Activated naive CD4-positive, alpha-beta T cell treated with anti-CD3 and anti-CD28 coated beads, Interleukin-2, amount 50 U/mL, for 24 hours (primary cell): ENCODE results near the gene ZNF433.
"Not testable (repeated sequence)": the region's sequence is repeated elsewhere in the genome, so short reads cannot be mapped to it uniquely, and the experiment has no call there.

Source experiments
- H3K27ac Mint-ChIP-seq: one replicate; pipeline ENCODE4 v1.8.0; 2021; ENCODE audit warnings: mild to moderate bottlenecking, mixed read lengths
- H3K27me3 Mint-ChIP-seq: one replicate; pipeline ENCODE4 v1.8.0; 2021; ENCODE audit warnings: mixed read lengths
- H3K36me3 Mint-ChIP-seq: one replicate; pipeline ENCODE4 v1.8.0; 2021; ENCODE audit warnings: mixed read lengths
- H3K4me1 Mint-ChIP-seq: one replicate; pipeline ENCODE4 v1.8.0; 2021; ENCODE audit warnings: mixed read lengths
- H3K4me3 Mint-ChIP-seq: one replicate; pipeline ENCODE4 v1.8.0; 2021; ENCODE audit warnings: mild to moderate bottlenecking, mixed read lengths
- H3K9me3 Mint-ChIP-seq: one replicate; pipeline ENCODE4 v1.8.0; 2021; ENCODE audit warnings: mixed read lengths

ZNF433 gene

GRCh38 chr19:12015753-12016116 lies 19.7 kb downstream of the ZNF433 start:
- no peaks in the 10 kb centered on the region for H3K27me3 Mint-ChIP-seq
- no peak overlapping the region for H3K4me3 Mint-ChIP-seq
- peaks cover 50% of the 10 kb centered on the region for H3K36me3 Mint-ChIP-seq

GRCh38 chr19:12015015-12015752 lies 20.3 kb downstream of the ZNF433 start:
- Mint-ChIP-seq H3K36me3 (peaks cover 50% of the 10 kb centered on the region), H3K9me3 (peaks cover 13% of the 10 kb centered on the region), H3K27me3 (no peaks in the 10 kb centered on the region), H3K27ac (no peak overlapping the region), H3K4me3 (no peak overlapping the region), H3K4me1 (no peaks in the 10 kb centered on the region)

More at GRCh38 chr19:12015753-12016116, 19.7 kb downstream of the ZNF433 start:
- no peaks in the 10 kb centered on the region for H3K4me1 Mint-ChIP-seq
- no peak overlapping the region for H3K27ac Mint-ChIP-seq
- H3K9me3 Mint-ChIP-seq: peaks cover 13% of the 10 kb centered on the region

- Mint-ChIP-seq H3K27ac (peak overlapping the region; percentile 60), H3K9me3 (no peaks in the 10 kb centered on the region), H3K36me3 (peaks cover 17% of the 10 kb centered on the region), H3K27me3 (no peaks in the 10 kb centered on the region), H3K4me3 (peak overlapping the region; percentile 6), H3K4me1 (peaks cover 30% of the 10 kb centered on the region)
Observed at GRCh38 chr19:12000152-12000981, 35.1 kb downstream of the ZNF433 start.

- Mint-ChIP-seq H3K4me1 (peaks cover 55% of the 10 kb centered on the region), H3K27me3 (no peaks in the 10 kb centered on the region), H3K4me3 (no peak overlapping the region), H3K9me3 (no peaks in the 10 kb centered on the region), H3K36me3 (peaks cover 15% of the 10 kb centered on the region), H3K27ac (no peak overlapping the region)
Observed at GRCh38 chr19:11995174-11995573, 40.3 kb downstream of the ZNF433 start.

GRCh38 chr19:11991921-11992320 lies 43.6 kb downstream of the ZNF433 start:
- not testable (repeated sequence) for H3K27ac Mint-ChIP-seq, H3K27me3 Mint-ChIP-seq, H3K36me3 Mint-ChIP-seq, H3K9me3 Mint-ChIP-seq, H3K4me3 Mint-ChIP-seq
- peaks cover 52% of the 10 kb centered on the region for H3K4me1 Mint-ChIP-seq

- peaks cover 4% of the 10 kb centered on the region for H3K36me3 Mint-ChIP-seq
- H3K4me3 Mint-ChIP-seq: peak overlapping the region; percentile 100
- no peaks in the 10 kb centered on the region for H3K27me3 Mint-ChIP-seq
- H3K4me1 Mint-ChIP-seq: peaks cover 41% of the 10 kb centered on the region
- no peaks in the 10 kb centered on the region for H3K9me3 Mint-ChIP-seq
- peak overlapping the region; percentile 87 for H3K27ac Mint-ChIP-seq
Observed at GRCh38 chr19:11989112-11989456, 46.4 kb downstream of the ZNF433 start.

GRCh38 chr19:11987405-11988281 lies 47.8 kb downstream of the ZNF433 start:
- peak overlapping the region; percentile 100 for H3K4me3 Mint-ChIP-seq
- H3K27ac Mint-ChIP-seq: peak overlapping the region; percentile 87
- H3K36me3 Mint-ChIP-seq: no peaks in the 10 kb centered on the region
- peaks cover 30% of the 10 kb centered on the region for H3K4me1 Mint-ChIP-seq
- no peaks in the 10 kb centered on the region for H3K9me3 Mint-ChIP-seq
- no peaks in the 10 kb centered on the region for H3K27me3 Mint-ChIP-seq

- H3K27me3 Mint-ChIP-seq: no peaks in the 10 kb centered on the region
- no peaks in the 10 kb centered on the region for H3K9me3 Mint-ChIP-seq
- no peak overlapping the region for H3K4me3 Mint-ChIP-seq
- no peaks in the 10 kb centered on the region for H3K36me3 Mint-ChIP-seq
- H3K27ac Mint-ChIP-seq: no peak overlapping the region
- H3K4me1 Mint-ChIP-seq: peaks cover 23% of the 10 kb centered on the region
Observed at GRCh38 chr19:11986754-11987153, 48.7 kb downstream of the ZNF433 start.

- no peak overlapping the region for H3K4me3 Mint-ChIP-seq
- H3K27ac Mint-ChIP-seq: no peak overlapping the region
- peaks cover under 1% of the 10 kb centered on the region for H3K36me3 Mint-ChIP-seq
- no peaks in the 10 kb centered on the region for H3K9me3 Mint-ChIP-seq
- peaks cover 11% of the 10 kb centered on the region for H3K4me1 Mint-ChIP-seq
- H3K27me3 Mint-ChIP-seq: no peaks in the 10 kb centered on the region
Observed at GRCh38 chr19:11984986-11985385, 50.5 kb downstream of the ZNF433 start.

- peaks cover 23% of the 10 kb centered on the region for H3K36me3 Mint-ChIP-seq
- H3K9me3 Mint-ChIP-seq: peaks cover 8% of the 10 kb centered on the region
- H3K27me3 Mint-ChIP-seq: no peaks in the 10 kb centered on the region
- no peak overlapping the region for H3K27ac Mint-ChIP-seq
- H3K4me3 Mint-ChIP-seq: no peak overlapping the region
- no peaks in the 10 kb centered on the region for H3K4me1 Mint-ChIP-seq
Observed at GRCh38 chr19:11982526-11982925, 53.0 kb downstream of the ZNF433 start.

- peaks cover 14% of the 10 kb centered on the region for H3K9me3 Mint-ChIP-seq
- no peak overlapping the region for H3K4me3 Mint-ChIP-seq
- no peak overlapping the region for H3K27ac Mint-ChIP-seq
- no peaks in the 10 kb centered on the region for H3K4me1 Mint-ChIP-seq
- H3K27me3 Mint-ChIP-seq: no peaks in the 10 kb centered on the region
- peaks cover 37% of the 10 kb centered on the region for H3K36me3 Mint-ChIP-seq
Observed at GRCh38 chr19:11979527-11979926, 56.0 kb downstream of the ZNF433 start.

- Mint-ChIP-seq H3K36me3 (peaks cover 40% of the 10 kb centered on the region), H3K4me1 (peaks cover 3% of the 10 kb centered on the region), H3K9me3 (peaks cover 14% of the 10 kb centered on the region), H3K4me3 (no peak overlapping the region), H3K27ac (no peak overlapping the region), H3K27me3 (no peaks in the 10 kb centered on the region)
Observed at GRCh38 chr19:11978492-11979100, 56.9 kb downstream of the ZNF433 start.

- H3K36me3 Mint-ChIP-seq: peaks cover 27% of the 10 kb centered on the region
- peaks cover 3% of the 10 kb centered on the region for H3K4me1 Mint-ChIP-seq
- H3K27me3 Mint-ChIP-seq: no peaks in the 10 kb centered on the region
- peaks cover 8% of the 10 kb centered on the region for H3K9me3 Mint-ChIP-seq
- no peak overlapping the region for H3K4me3 Mint-ChIP-seq
- no peak overlapping the region for H3K27ac Mint-ChIP-seq
Observed at GRCh38 chr19:11973019-11973810, 62.3 kb downstream of the ZNF433 start.

GRCh38 chr19:11971041-11971440 lies 64.4 kb downstream of the ZNF433 start:
- Mint-ChIP-seq H3K36me3 (peaks cover 13% of the 10 kb centered on the region), H3K27ac (no peak overlapping the region), H3K9me3 (peaks cover 6% of the 10 kb centered on the region), H3K27me3 (no peaks in the 10 kb centered on the region), H3K4me1 (peaks cover 10% of the 10 kb centered on the region), H3K4me3 (no peak overlapping the region)
